C4-2B (cell line): ENCODE data around the gene MT1G.

Experiments
- H3K27ac ChIP-seq: fragments of 450-650 bp; 2 replicates; pipeline ENCODE4 v1.5.1; 2017
- ZFX ChIP-seq: fragments of 450-650 bp; IDR thresholded peaks from 2 replicates; pipeline ENCODE4 v1.6.1; 2017
- TF ChIP-seq, protein P1 (sequence below): fragments of 450-650 bp; conservative IDR thresholded peaks from 2 replicates; pipeline ENCODE4 v1.5.1; 2017; ENCODE audit warnings: mild to moderate bottlenecking

MT1G gene

DNA sequence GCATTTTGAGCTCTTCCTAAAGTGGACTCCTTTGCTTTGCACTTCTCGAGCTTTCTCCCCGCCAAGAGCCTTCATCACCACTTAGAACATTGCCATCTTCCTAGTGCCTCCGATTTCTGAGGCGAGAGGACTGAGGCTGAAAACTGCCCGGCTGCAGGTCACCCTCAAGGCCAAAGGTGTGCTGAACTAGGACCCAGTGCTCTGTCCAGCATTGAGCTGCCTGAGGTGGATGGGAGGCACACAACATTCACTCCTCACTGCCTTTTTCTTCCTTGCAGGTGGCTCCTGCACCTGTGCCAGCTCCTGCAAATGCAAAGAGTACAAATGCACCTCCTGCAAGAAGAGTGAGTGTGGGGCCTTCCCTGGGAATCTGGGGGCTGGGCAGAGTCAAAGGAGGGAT lies 24.0 kb downstream of the MT1G start:
- peak overlapping the region; percentile 45; the same call in 1 of the 2 replicates for H3K27ac ChIP-seq
- TF ChIP-seq, protein P1, sequence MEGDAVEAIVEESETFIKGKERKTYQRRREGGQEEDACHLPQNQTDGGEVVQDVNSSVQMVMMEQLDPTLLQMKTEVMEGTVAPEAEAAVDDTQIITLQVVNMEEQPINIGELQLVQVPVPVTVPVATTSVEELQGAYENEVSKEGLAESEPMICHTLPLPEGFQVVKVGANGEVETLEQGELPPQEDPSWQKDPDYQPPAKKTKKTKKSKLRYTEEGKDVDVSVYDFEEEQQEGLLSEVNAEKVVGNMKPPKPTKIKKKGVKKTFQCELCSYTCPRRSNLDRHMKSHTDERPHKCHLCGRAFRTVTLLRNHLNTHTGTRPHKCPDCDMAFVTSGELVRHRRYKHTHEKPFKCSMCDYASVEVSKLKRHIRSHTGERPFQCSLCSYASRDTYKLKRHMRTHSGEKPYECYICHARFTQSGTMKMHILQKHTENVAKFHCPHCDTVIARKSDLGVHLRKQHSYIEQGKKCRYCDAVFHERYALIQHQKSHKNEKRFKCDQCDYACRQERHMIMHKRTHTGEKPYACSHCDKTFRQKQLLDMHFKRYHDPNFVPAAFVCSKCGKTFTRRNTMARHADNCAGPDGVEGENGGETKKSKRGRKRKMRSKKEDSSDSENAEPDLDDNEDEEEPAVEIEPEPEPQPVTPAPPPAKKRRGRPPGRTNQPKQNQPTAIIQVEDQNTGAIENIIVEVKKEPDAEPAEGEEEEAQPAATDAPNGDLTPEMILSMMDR = peak; percentile 46
- no peak for TF ChIP-seq ZFX

DNA sequence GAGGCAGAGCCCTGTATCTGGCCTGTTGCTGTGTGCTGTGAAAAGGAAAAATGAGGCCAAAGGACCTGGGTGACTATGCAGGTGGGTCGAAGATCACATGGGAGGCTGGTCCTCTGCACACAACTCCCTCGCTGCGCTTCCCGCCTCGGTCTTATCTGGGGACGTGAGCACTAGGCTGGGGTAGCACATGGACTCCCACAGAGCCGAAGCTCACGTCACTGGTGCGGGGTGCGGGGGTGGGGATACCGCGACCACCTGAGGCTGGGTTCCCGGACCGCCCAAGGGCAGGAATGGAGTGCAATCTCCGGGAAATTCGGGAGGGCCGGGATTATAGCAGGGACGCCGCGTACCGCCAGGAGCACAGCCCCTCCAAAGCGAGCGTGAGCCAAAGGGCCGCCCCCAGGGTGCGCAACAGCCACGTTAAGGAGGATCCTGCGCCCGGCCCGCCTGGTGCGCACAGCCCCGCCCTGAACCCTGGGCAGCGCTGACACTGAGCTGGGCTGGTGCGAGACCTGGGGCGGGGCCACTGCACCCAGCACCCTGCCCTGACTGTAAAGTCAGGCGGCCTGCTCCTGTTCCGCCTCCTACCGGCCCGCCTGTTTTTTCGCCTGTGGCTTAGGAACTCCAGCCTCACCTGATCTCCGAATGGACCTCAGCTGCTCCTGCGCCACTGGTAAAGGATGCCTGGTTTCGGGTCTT lies 24.6 kb downstream of the MT1G start:
- no peak for TF ChIP-seq ZFX
- TF ChIP-seq, protein P1 = peak; percentile 73

DNA sequence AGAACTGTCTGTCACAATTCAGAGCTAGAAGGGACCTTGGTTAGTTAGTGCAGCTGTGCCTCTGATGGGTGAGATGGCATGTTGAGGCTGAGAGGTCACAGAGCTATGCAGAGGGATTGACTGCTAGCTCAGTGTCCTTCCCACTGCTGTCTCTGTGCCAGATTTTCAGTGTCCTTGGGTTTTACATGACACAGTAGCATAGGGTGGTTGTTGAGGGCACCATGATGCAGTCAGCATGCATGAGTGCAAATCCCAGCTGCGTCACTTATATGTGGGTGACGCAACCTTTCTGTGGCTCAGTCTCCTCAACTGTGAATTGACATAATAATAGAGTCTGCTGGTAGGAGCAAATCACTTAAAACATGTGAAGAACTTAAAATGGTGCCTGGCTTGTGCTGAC lies 26.7 kb downstream of the MT1G start:
- TF ChIP-seq ZFX = no peak
- TF ChIP-seq, protein P1 = no peak
- H3K27ac ChIP-seq = no peak overlapping the region

More for the DNA sequence above, 24.6 kb downstream of the MT1G start:
- H3K27ac ChIP-seq = peak overlapping the region; percentile 45; the same call in 1 of the 2 replicates

DNA sequence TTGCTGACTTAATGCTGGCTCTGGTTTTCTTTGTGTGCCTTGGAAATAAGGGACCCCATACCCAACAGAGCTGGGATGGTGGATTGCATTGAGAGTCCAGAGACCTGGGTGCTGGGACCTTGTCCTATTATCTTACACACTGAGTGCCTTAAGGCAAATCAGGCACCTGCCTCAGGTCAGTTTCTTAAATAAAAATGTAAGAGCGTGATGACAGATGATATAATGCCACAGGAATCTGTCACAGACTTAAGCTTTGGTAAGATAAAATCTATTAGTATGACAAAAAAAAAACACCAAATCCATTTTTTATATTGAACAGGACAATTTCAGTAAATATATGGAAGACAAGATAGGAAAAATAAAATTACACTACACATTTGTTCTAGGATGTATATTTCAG lies 27.8 kb downstream of the MT1G start:
- no peak overlapping the region; the same call in 1 of the 2 replicates for H3K27ac ChIP-seq
- TF ChIP-seq ZFX = no peak
- TF ChIP-seq, protein P1 = no peak

DNA sequence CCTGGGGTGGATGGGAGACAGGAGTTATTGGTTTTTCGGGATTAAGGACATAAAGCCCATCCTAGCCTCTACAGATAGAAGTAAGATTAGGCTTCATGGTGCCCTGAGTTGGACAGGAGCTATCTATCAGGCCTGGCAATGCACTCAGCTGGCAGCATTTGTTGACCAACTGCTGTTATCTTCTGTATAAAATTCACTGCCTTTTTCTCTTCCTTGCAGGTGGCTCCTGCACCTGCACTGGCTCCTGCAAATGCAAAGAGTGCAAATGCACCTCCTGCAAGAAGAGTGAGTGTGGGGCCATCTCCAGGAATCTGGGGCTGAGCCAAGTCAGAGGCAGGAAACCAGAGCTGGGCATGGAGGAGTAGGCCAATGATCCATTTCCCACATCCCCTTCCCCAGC lies 28.8 kb downstream of the MT1G start:
- TF ChIP-seq, protein P1 = no peak
- no peak for TF ChIP-seq ZFX
- H3K27ac ChIP-seq = peak overlapping the region; percentile 24; the same call in 1 of the 2 replicates

DNA sequence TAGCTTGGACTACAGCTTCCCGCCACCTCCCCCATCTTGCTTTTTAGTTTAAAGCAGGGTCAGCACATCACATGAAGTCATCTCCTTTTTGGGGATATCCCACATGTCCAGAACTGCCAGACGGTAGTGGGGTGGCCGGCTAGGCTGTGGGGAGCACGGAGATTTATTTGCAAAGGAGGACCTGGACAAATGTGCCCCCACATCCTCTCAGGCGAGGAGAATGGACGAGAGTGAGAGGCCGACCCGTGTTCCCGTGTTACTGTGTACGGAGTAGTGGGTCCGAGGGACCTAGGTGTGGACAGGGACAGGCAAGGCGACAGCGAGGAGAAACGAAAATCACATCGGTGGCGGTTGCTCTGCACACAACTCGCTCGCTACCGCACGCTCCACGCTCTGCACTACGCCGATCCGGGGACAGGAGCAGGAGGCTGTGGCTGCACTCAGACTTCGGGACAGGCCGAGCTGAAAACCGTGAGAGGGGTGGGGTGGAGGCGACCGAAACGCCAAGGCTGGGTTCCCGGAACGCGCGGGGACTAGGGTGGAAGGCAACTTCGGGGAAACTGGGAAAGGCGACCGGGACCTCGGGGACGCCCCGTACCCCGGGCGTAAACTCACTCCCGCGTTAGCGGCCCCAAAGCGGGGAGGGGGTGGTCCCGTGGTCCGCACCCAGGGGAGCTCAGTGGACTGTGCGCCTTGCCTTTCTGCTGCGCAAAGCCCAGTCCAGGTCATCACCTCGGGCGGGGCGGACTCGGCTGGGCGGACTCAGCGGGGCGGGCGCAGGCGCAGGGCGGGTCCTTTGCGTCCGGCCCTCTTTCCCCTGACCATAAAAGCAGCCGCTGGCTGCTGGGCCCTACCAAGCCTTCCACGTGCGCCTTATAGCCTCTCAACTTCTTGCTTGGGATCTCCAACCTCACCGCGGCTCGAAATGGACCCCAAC lies 29.8 kb downstream of the MT1G start, which contains the start of gene MT1A:
MT1A (plus strand) TSS at position 853 of the 937 bp plus-strand sequence; CDS start at position 926, 73 bp downstream.
- peak within 1 kb of the TSS; percentile 24; the same call in 1 of the 2 replicates for H3K27ac ChIP-seq
- TF ChIP-seq ZFX = no peak
- TF ChIP-seq, protein P1 = no peak
